Heart right ventricle (tissue), 16 donors: Measurements from ENCODE around the gene MAPK13. TPM values are rescaled to one million over a fixed set of nuclear protein-coding genes. Genes with fewer than 3 reads are reported as not detected.
"Not testable (repeated sequence)": the region's sequence is repeated elsewhere in the genome, so short reads cannot be mapped to it uniquely, and the experiment has no call there.

Experiments used
- ATAC-seq, 8 donors: fragments of 200-7000 bp; cut with Tn5 transposase; one replicate each; pipeline ENCODE4 v1.9.1; 2020; ENCODE audit warnings: mild to moderate bottlenecking in 8 of 8, moderate library complexity in 8 of 8, moderate number of reproducible peaks in 1 of 8
- DNase-seq, 2 donors: peaks; one replicate each; pipeline ENCODE4 v3.0.0-alpha.2; 2020
- H3K27ac ChIP-seq, 10 donors: fragments of 200-600 bp; sonication (generic) in 2 of 10; one replicate each; pipeline versions ENCODE4 v1.5.0 to v1.8.0; 2020 to 2022; ENCODE audit warnings: mild to moderate bottlenecking in 3 of 10
- H3K27me3 ChIP-seq, 7 donors: fragments of 200-600 bp; one replicate each; pipeline ENCODE4 v1.8.0; 2021 to 2022; ENCODE audit warnings: mild to moderate bottlenecking in 2 of 7
- H3K36me3 ChIP-seq, 9 donors: fragments of 200-600 bp; sonication (generic) in 1 of 9; one replicate each; pipeline versions ENCODE4 v1.5.0 to v1.8.0; 2020 to 2022; ENCODE audit warnings: mild to moderate bottlenecking in 2 of 9
- H3K4me1 ChIP-seq, 9 donors: fragments of 200-600 bp; sonication (generic) in 1 of 9; one replicate each; pipeline versions ENCODE4 v1.5.0 to v1.8.0; 2020 to 2022; ENCODE audit warnings: mild to moderate bottlenecking in 4 of 9
- H3K4me3 ChIP-seq, 10 donors: fragments of 200-600 bp; sonication (generic) in 2 of 10; one replicate each; pipeline versions ENCODE4 v1.5.0 to v1.8.0; 2020 to 2022; ENCODE audit warnings: mild to moderate bottlenecking in 7 of 10, moderate library complexity in 2 of 10
- H3K9me3 ChIP-seq, 11 donors: fragments of 200-600 bp in 10 of 11; sonication (generic) in 2 of 11; one replicate each; pipeline versions ENCODE4 v1.5.0 to v1.8.0; 2013 to 2022; ENCODE audit warnings: mild to moderate bottlenecking in 2 of 11, control low read depth in 1 of 11, moderate library complexity in 1 of 11
- CTCF ChIP-seq, 9 donors: fragments of 200-600 bp; sonication (generic) in 2 of 9; IDR thresholded peaks; one replicate each; pipeline versions ENCODE4 v1.5.0 to v1.8.0; 2021 to 2022; ENCODE audit warnings: antibody characterized with exemption in 9 of 9, mild to moderate bottlenecking in 5 of 9, moderate library complexity in 1 of 9
- WGBS, 2 donors: extraction: QIAGEN DNeasy Blood & Tissue Kit; methylation state at CpG; one replicate each; pipeline ENCODE4 v1.1.7; 2013; ENCODE audit warnings: inconsistent platforms in 1 of 2; 5-methylcytosine and 5-hydroxymethylcytosine counted together
- intact Hi-C, 10 donors: fragments of 100-400 bp; cut with DNase I; formaldehyde crosslinking; loops; one replicate each; pipeline versions ENCODE4 v1.11.1 to v1.14.2; 2022
- polyA plus RNA-seq, 2 donors: library from polyadenylated mRNA; stranded (reverse); fragments of 200-250 nt; gene quantifications; one replicate each; pipeline ENCODE4 v1.2.3, GENCODE V29; 2013
- total RNA-seq, 10 donors: library from RNA; stranded (reverse); fragmentation: NEBNext Ultra II Directional in 3 of 10; extraction: Animal tissue kit (Norgen Biotek cat#: 25700) in 3 of 10; gene quantifications; one replicate each; pipeline versions ENCODE4 v1.2.1 to v1.2.4, GENCODE V29; 2021 to 2023
- donor health status: Arrhythmogenic right ventricular cardiomyopathy.
- donor health status: ischemic (EF 13 %, LVEDD 7.1; RV severe dilation, severe dysfunction).
- donor health status: healthy with polysubstance abuse.
- donor health status: DM: no; HTN: yes; CAD: no.
- donor health status: DM: no; HTN: no; CAD: no.
- donor health status: ischemic (EF 25% LVEDD 6.9; RV normal size, moderate dysfunction).
- donor health status: ischemic (EF 25% LVEDD 5.7; RV mildly dilated, moderate dysfunction).
- donor health status: healthy.
- donor health status: DM: yes; HTN: yes; CAD: no.
- donor health status: Ischemic cardiomyopathy.
- donor health status: ischemic (EF 35%, LVEDD 5.7; RV mildly dilated, moderate dysfunction).
- donor health status: nonischemic (EF 11% LVEDD 7.7; RV severe dilation, severe dysfunction).
- donor health status: DM: yes; HTN: yes; CAD: no.
- donor health status: PGD.
- donor health status: ischemic (EF 29% LVEDD 5.4; RV normal size, mild dysfunction).
- donor health status: nonischemic (EF 23%, LVEDD 6.1; RV moderate dilation, normal function).

Gene MAPK13
- total and polyA plus RNA-seq, 12 donors, result 0.11 to 5.0 (median 0.83) TPM

GRCh38 chr6:36128073-36128472 is 2.2 kb upstream of the MAPK13 start:
- no peak for TF ChIP-seq CTCF (IDR thresholded peaks at IDR 0.05)
- H3K36me3 ChIP-seq, result no peaks in the 10 kb centered on the region
- H3K4me1 ChIP-seq, result peaks cover 0 to 80% (median 17%) of the 10 kb centered on the region in 9 donors
- ATAC-seq (no peak), DNase-seq (no peak)
- peak overlapping the region in 1 of 10 donors; percentile 89 for H3K27ac ChIP-seq
- intact Hi-C loops, result loop anchor here in 8 of 10 donors (5.0 to 10.0 kb wide), 4 partner anchors 67 to 237 kb away; partner anchors contain the start of gene BRPF3 (in 1 of the 8)
- peak overlapping the region in 1 of 10 donors; percentile 22 for H3K4me3 ChIP-seq
- no peaks in the 10 kb centered on the region for H3K9me3 ChIP-seq
- 93 to 96% methylated on average over 5 of the region's 5 CpGs for WGBS, 2 donors
- H3K27me3 ChIP-seq, result peaks cover 0 to 33% (median 22%) of the 10 kb centered on the region in 7 donors

GRCh38 chr6:36128793-36129192 is 1.5 kb upstream of the MAPK13 start:
- DNase-seq (no peak), ATAC-seq (no peak)
- no peaks in the 10 kb centered on the region for H3K9me3 ChIP-seq
- intact Hi-C loops, result loop anchor here in 8 of 10 donors (5.0 to 10.0 kb wide), 4 partner anchors 66 to 236 kb away; partner anchors contain the start of gene BRPF3 (in 1 of the 8)
- no peak for TF ChIP-seq CTCF (IDR thresholded peaks at IDR 0.05)
- peak overlapping the region in 1 of 10 donors; percentile 89 for H3K27ac ChIP-seq
- peaks cover 0 to 73% (median 17%) of the 10 kb centered on the region in 9 donors for H3K4me1 ChIP-seq
- H3K27me3 ChIP-seq, result peaks cover 0 to 35% (median 22%) of the 10 kb centered on the region in 7 donors
- WGBS, 2 donors, result 98 to 99% methylated on average over 3 of the region's 3 CpGs
- H3K36me3 ChIP-seq, result peaks cover 0 to 3% (median 0%) of the 10 kb centered on the region in 9 donors
- H3K4me3 ChIP-seq, result no peak overlapping the region

GRCh38 chr6:36129334-36129733 is 979 bp upstream of the MAPK13 start:
- DNase-seq, H3K36me3 ChIP-seq, H3K9me3 ChIP-seq, H3K27ac ChIP-seq, ATAC-seq, H3K4me3 ChIP-seq: not testable (repeated sequence)
- intact Hi-C loops, result loop anchor here in 8 of 10 donors (5.0 to 10.0 kb wide), 4 partner anchors 65 to 235 kb away; partner anchors contain the start of gene BRPF3 (in 1 of the 8)
- Histone ChIP-seq H3K27me3 (peaks cover 0 to 37% (median 23%) of the 10 kb centered on the region in 7 donors), H3K4me1 (peaks cover 0 to 70% (median 14%) of the 10 kb centered on the region in 9 donors)
- WGBS, 2 donors, result 98% methylated on average over 16 of the region's 16 CpGs

- DNase-seq, result no peak
- Histone ChIP-seq H3K4me3 (peak overlapping the region in 9 of 10 donors; percentile 30 to 59 (median 43)), H3K36me3 (peaks cover 0 to 14% (median 0%) of the 10 kb centered on the region in 9 donors), H3K27ac (peak overlapping the region in 2 of 10 donors; percentile 1 to 90), H3K9me3 (no peaks in the 10 kb centered on the region), H3K27me3 (peaks cover 0 to 42% (median 24%) of the 10 kb centered on the region in 7 donors), H3K4me1 (peaks cover 0 to 58% (median 14%) of the 10 kb centered on the region in 9 donors)
- ATAC-seq, result peak in 7 of 8 donors; percentile 3 to 34 (median 22)
- 31 to 33% methylated on average over 51 to 52 of the region's 52 CpGs for WGBS, 2 donors
- peak in 1 of 9 donors; percentile 14 for TF ChIP-seq CTCF (IDR thresholded peaks at IDR 0.05)
- intact Hi-C loops, result no loop called here
These were observed 576 bp downstream of the MAPK13 start for GRCh38 chr6:36130667-36131510.
